Right ventricle myocardium superior (tissue), 1 donor: Measurements from ENCODE around the gene ZKSCAN1. TPM values are rescaled to one million over a fixed set of nuclear protein-coding genes. Genes with fewer than 3 reads are reported as not detected.

ENCODE experiments used
- ATAC-seq: fragments of 200-7000 bp; cut with Tn5 transposase; one replicate; pipeline ENCODE4 v1.9.1; 2020; ENCODE audit warnings: mild to moderate bottlenecking; ENCODE audit not compliant: poor library complexity
- DNase-seq: peaks from one replicate; pipeline ENCODE4 v3.0.0-alpha.2; 2020
- intact Hi-C: fragments of 100-400 bp; cut with DNase I; formaldehyde crosslinking; loops from one replicate; pipeline ENCODE4 v1.11.2; 2022
- total RNA-seq: library from RNA; stranded (reverse); fragmentation: NEBNext Ultra II Directional; extraction: Animal tissue kit (Norgen Biotek cat#: 25700); gene quantifications from one replicate; pipeline ENCODE4 v1.2.1, GENCODE V29; 2021
- donor health status: DM: no; HTN: yes; CAD: no; lungs with severe emphysema.

ZKSCAN1 gene
- total RNA-seq, 1 donor from 2014 or later = 30.3 TPM

DNA sequence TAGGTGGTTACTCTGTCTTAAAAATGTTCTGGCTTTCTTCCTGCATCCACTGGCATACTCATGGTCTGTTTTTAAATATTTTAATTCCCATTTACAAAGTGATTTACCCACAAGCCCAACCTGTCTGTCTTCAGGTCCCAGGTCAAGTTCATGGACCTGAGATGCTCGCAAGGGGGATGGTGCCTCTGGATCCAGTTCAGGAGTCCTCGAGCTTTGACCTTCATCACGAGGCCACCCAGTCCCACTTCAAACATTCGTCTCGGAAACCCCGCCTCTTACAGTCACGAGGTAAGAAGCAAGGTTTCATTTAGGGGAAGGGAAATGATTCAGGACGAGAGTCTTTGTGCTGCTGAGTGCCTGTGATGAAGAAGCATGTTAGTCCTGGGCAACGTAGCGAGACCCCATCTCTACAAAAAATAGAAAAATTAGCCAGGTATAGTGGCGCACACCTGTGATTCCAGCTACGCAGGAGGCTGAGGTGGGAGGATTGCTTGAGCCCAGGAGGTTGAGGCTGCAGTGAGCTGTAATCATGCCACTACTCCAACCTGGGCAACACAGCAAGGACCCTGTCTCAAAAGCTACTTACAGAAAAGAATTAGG is 8.7 kb downstream of the ZKSCAN1 start:
- intact Hi-C loops = no loop called here
- DNase-seq (no peak), ATAC-seq (no peak)

DNA sequence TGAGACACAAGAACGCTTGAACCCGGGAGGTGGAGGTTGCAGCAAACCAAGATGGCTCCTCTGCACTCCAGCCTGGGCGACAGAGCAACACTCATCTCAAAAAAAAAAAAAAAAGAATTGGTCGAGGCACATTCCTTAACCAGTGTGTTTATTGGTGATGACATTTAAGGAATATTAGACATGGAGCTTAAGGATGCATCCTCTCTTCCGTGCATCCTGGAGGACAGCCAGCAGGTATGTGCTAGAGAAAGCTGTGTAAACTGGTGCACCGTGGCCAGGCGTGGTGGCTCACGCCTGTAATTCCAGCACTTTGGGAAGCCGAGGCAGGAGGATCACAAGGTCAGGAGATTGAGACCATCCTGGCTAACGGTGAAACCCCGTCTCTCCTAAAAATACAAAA is 11.8 kb downstream of the ZKSCAN1 start:
- ATAC-seq (no peak), DNase-seq (no peak)
- intact Hi-C loops = no loop called here

DNA sequence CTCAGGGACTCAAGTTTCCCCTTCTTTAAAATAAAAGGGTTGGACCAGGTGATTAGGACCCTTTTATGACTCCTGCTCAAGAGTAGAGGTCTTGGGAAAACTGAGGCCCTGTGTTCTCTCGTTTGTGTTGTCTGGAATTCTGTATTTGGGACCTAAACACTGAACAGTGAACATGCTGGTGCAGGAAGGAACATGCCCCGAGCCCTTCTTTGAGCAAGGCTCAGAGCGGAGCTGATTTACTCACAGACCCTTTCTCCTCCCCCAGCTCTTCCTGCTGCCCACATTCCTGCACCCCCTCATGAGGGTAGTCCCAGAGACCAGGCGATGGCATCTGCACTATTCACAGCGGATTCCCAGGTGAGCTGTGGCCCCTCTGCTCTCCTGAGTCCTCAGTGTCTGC is 14.2 kb downstream of the ZKSCAN1 start:
- intact Hi-C loops = no loop called here
- ATAC-seq = no peak

DNA sequence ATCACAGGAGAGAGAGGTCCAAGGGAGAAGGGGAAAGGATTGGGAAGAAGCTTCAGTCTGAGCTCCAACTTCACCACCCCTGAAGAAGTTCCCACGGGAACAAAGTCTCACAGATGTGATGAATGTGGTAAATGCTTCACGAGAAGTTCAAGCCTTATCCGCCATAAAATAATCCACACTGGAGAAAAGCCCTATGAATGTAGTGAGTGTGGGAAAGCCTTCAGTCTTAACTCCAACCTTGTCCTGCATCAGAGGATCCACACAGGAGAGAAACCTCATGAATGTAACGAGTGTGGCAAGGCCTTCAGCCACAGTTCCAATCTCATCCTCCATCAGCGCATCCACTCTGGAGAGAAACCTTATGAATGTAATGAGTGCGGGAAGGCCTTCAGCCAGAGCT is 18.1 kb downstream of the ZKSCAN1 start:
- intact Hi-C loops = no loop called here
- ATAC-seq (no peak), DNase-seq (no peak)

More for the DNA sequence above, 14.2 kb downstream of the ZKSCAN1 start:
- DNase-seq = no peak

DNA sequence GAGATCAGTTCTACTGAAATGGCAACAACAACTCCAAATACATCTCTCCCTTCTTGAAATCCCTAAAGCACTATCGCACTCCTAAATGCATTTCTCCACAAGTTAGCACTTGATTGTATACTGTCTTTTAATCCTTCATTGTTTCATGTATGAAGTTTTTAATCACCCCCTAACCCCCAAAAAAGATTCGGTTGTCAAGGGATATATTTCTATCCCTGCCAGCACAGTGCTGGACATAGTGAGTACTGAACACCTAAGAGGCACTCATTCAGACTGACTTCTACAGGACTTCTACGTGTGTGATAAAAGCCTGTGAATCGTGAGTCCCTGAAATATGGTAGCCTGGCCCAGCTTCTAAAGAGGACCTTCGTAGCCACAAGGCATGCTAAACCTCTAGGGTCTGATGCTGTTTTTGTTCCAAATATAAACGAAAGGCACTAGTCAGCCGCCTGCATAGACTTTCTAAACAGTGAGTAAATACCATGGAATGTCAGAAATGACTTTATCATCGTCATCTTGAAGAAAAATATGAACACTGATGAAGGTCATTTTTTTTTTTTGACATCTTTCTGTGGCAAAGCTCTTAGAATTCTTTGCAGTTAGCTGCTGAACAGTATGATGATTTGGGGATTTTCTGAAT is 19.6 kb downstream of the ZKSCAN1 start:
- DNase-seq (no peak), ATAC-seq (no peak)
- intact Hi-C loops = no loop called here

DNA sequence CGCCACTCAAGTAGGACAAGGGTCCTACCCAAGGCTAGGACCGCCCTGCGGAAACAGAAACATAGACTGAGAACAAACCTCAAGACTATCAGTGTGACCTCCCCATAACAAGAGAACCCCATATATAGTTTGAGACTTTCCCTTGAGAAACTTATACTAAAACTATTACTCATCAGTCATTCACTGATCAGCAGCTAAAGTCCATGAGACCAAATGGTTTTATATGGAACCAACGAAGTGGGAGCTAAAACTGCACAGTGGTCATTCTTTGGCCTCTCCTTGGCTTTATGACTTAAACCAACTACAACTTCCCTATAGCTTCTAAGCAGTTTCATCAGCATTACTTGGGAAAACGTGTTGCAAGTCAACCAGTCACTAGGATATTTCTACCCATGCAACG is 20.5 kb downstream of the ZKSCAN1 start:
- no peak for DNase-seq
- no peak for ATAC-seq

DNA sequence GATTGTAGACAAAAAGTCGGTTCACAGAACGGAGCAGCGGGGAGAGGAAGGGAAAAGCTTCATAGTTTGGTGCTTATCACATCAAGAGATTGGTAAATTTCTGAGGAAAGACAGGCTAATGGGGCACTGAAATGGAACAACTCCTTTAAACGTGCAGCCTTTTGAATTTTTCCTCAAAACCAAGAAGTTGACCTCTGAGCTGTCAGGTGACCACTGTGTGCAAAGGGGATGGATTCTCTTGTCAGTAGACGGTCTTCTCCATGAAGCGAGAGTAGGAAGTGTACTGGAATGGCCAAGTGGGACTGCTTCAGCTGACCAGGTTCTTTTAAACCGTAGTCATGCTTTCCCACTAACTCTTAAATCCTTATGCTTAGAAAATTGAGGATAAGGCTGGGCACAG is 22.9 kb downstream of the ZKSCAN1 start:
- no peak for DNase-seq

More for the DNA sequence above, 20.5 kb downstream of the ZKSCAN1 start:
- intact Hi-C loops = no loop called here

DNA sequence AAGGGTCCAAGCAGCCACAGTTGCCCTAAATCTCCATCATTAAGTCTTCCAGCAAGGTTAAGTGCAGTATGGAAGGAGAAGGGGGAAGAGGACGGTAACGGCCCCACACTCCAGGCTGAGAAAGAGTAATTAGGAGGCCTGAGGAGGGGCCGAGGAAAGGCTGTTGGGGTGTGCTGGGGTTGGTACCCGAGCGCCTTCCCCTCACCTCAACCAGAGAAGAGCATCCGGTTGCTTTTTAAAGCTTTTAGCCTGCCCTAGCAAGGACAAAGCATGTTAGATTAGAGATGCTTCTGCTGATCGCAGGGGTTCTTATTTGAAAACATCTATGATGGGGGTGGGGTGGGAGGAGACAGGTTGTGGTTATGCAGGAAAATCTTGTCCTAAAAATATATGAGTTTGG is 25.2 kb downstream of the ZKSCAN1 start:
- ATAC-seq = no peak
- DNase-seq = no peak
- intact Hi-C loops = no loop called here

More for the DNA sequence above, 22.9 kb downstream of the ZKSCAN1 start:
- ATAC-seq = no peak
- intact Hi-C loops = no loop called here

DNA sequence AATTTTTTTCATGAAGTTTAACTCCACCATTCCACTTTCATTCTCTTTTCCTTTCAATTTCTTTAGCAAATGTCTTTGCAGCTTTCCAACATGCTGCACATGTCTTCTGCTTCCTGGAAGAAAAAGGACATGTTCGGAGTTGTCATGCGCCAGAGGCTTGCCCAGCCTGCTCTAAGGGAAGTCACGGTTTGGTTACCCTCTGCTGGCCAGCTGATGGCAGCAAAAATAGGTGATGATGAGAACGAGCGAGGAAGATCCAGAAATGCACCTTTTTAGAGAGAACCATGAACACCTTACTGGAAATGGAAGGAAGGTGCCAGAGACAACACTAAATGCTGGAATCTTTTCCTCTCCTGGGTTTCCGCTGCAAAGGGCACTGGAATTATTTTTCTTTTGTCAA is 29.3 kb downstream of the ZKSCAN1 start:
- intact Hi-C loops = no loop called here
- ATAC-seq (no peak), DNase-seq (no peak)

DNA sequence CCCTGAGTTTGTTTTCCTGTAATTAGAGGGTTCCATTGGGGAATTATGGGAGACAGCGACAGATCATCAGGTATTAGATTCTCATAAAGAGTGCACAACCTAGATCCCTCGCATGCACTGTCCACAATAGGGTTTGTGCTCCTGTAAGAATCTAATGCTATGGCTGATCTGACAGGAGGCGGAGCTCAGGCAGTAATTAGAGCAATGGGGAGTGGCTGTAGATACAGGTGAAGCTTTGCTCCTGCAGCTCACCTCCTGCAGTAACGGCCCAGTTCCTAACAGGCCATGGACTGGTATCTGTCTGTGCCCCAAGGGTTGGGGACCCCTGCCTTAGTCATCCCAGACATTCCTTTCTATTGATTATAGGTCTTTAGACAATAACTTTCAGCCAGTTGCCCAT is 33.3 kb downstream of the ZKSCAN1 start:
- DNase-seq = no peak
- no peak for ATAC-seq
- intact Hi-C loops = no loop called here

DNA sequence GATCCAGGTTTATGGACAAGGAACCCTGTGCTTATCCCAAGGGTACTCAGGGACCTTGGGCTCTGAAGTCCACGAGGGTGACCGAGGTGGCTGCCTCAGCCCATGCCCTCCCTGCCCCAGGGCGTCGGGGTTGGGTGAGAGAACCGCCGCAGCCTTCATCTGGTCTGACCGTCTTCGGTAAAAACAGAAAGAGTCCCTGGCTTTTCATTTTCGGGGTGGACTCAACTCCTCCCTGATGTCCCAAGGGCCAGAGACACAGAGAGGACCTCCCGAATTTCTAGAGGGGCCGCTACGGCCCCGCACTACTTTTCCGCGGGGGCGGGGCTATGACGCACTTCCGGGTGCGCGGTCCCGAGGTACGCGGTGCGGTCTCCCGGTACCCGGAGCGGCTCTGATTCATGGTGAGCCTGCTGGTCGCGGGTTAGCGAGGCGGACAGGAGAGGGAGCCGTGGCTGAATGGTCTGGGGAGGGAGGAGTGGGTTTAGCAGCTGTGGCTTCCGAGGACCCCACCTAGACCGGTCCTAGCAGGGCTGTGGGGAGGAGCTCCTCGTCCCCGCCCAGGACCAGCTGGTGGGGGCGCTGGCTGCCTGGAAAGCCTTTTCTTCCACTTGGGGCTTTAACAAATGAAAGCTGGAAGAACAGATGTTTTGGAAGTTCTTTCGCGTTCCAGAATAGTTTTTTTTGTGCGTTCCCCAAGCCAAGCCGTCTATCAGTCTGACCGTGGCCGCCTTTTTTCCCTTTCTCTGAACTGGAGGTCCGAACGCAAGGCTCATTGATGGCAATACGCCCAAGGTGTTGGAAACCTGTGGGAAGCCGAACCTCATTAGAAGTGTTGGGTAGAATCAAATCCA is 34.3 kb downstream of the ZKSCAN1 start, which contains the start of gene ZSCAN21:
TSS of gene ZSCAN21 (plus strand) at position 334 of the 851 bp plus-strand sequence. CDS start 7,233 bp downstream, outside the sequence.
- intact Hi-C loops = no loop called here
- ATAC-seq (peak; percentile 99), DNase-seq (peak; percentile 92)

DNA sequence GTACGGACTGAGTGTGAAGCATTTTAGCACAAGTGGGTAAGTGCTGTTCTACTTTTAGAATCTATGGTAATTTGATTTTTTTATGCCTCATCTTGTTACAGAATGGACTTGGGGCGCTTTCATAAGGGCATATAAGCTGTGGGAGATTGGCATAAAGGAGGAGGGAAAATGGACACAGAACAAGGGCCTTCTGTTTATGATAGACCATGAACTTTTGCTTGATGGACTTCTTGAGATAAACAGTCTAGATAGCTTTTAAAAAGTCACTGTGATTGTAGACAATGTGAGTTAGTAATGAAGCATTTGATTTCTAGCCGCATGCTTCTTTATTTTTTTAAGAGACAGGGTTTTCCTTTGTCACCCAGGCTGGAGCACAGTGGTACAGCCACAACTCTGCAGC is 36.2 kb downstream of the ZKSCAN1 start:
- no peak for DNase-seq
- intact Hi-C loops = no loop called here
- ATAC-seq = no peak

DNA sequence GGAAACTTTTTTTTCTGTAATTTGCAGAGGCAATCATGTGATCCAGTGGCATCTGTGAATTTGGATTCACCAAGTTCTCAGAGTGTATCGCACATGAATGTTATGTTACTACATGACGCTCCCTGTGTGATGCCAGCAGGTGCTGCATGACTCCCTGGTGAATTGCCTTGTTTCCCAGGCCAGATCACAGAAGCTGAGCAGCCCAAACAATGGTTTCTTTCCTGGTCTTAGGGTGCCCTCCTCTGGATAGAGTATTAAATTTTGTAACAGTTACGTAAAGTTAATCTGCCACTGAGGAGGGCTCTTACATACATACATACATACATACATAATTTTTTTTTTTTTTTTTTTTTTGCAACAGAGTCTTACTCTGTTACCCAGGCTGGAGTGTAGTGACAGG is 37.8 kb downstream of the ZKSCAN1 start:
- intact Hi-C loops = no loop called here
- ATAC-seq (peak; percentile 24), DNase-seq (no peak)

DNA sequence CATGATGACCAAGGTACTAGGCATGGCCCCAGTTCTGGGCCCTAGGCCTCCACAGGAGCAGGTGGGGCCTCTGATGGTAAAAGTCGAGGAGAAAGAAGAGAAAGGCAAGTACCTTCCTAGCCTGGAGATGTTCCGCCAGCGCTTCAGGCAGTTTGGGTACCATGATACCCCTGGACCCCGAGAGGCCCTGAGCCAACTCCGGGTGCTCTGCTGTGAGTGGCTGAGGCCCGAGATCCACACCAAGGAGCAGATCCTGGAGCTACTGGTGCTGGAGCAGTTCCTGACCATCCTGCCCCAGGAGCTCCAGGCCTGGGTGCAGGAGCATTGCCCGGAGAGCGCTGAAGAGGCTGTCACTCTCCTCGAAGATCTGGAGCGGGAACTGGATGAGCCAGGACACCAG is 41.6 kb downstream of the ZKSCAN1 start:
- DNase-seq (no peak), ATAC-seq (no peak)
- intact Hi-C loops = no loop called here

DNA sequence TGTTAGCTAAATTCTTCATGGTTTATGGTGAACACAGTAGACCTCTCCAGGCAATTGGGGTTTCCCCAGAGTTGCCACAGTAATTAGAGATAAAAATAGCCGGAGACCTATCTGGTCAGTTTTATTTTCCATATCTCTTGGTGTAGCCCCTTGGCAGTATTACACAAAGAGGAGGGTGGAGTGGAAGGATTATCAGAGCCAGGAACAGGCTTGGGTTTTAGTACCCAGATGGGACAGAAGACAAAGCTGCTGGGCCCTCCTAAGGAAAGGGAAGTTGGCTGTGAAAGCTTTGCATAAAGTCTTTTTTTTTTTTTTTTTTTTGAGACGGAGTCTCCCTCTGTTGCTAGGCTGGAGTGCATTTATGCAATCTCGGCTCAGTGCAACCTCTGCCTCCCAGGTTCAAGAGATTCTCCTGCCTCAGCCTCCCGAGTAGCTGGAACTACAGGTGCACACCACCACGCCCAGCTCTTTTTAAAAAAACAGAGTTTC is 43.9 kb downstream of the ZKSCAN1 start:
- ATAC-seq (no peak), DNase-seq (no peak)
- intact Hi-C loops = no loop called here

DNA sequence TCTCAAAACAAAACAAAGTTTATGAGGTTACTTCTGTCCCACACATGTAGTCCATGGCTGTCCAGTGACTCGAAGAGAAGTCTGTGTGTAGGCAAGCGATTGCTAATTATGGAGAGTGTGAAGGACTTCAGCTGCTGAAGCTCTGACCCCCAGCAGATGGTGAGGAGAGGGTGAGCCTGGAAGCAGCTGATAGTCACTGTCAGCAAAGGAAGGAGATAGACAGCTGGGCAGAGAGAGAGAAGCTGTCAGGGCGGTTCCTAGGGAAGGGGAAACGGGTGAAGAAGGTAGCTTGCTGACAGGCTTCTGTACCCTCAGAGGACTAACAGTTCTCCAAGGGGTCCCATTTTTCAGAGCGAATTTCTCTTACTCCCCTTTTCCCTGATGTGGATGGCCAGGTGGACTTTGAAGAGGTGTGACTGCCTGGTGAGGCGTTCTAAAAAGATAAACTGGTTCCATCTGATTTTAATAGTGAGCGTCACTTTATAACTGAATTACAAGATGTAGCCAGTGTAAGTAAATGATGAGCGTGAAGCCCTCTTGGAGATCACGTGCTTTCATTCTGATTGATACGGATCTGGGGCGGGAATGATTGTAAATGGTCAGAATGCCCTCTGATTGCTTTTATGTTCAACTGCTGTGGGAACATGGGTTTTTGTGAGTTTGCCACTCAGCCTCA is 46.3 kb downstream of the ZKSCAN1 start:
- ATAC-seq (no peak), DNase-seq (no peak)
- intact Hi-C loops = no loop called here

DNA sequence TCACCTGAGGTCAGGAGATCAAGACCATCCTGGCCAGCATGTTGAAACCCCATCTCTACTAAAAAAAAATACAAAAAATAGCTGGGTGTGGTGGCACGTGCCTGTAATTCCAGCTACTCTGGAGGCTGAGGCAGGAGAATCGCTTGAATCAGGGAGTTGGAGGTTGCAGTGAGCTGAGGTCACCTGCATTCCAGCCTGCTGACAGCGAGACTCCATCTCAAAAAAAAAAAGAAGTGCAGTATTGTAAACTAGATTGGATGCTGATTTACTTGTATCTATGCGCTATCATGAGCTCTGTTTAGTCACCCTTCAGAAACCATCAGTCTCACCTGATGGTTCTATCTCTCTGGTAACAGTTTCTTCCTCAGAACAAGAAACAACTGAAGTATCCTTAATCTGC is 48.0 kb downstream of the ZKSCAN1 start:
- DNase-seq (no peak), ATAC-seq (no peak)
- intact Hi-C loops = no loop called here

DNA sequence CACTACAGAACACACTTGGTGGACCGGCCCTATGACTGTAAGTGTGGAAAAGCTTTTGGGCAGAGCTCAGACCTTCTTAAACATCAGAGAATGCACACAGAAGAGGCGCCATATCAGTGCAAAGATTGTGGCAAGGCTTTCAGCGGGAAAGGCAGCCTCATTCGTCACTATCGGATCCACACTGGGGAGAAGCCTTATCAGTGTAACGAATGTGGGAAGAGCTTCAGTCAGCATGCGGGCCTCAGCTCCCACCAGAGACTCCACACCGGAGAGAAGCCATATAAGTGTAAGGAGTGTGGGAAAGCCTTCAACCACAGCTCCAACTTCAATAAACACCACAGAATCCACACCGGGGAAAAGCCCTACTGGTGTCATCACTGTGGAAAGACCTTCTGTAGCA is 48.8 kb downstream of the ZKSCAN1 start:
- intact Hi-C loops = no loop called here
- no peak for DNase-seq
- ATAC-seq = no peak
